HL-60 (cell line): ENCODE results near the gene TBC1D30.

Experiments
- DNase-seq, 2 experiments: peaks; one replicate each; pipeline ENCODE4 v3.0.0-alpha.2; 2010 to 2020; ENCODE audit warnings: low read depth in 1 of 2, low spot score in 1 of 2
- H3K27ac ChIP-seq: fragments of 250-450 bp; sonication (Bioruptor Pico); replicated peaks from 2 replicates; pipeline ENCODE4 v1.5.1; 2020; ENCODE audit warnings: mild to moderate bottlenecking, moderate library complexity
- H3K27me3 ChIP-seq: fragments of 250-450 bp; sonication (Bioruptor Pico); 2 replicates; pipeline ENCODE4 v1.5.1; 2021; ENCODE audit warnings: mild to moderate bottlenecking, moderate library complexity; ENCODE audit not compliant: insufficient read depth, poor library complexity, severe bottlenecking
- H3K4me3 ChIP-seq: replicated peaks from 2 replicates; pipeline ENCODE4 v1.5.1; 2011; ENCODE audit warnings: mild to moderate bottlenecking, control low read depth, low read length; ENCODE audit not compliant: insufficient read depth
- GABPA ChIP-seq: IDR thresholded peaks from 2 replicates; pipeline ENCODE4 v1.6.1; 2012; ENCODE audit warnings: low read depth
- POLR2AphosphoS5 ChIP-seq: IDR thresholded peaks from 2 replicates; pipeline ENCODE4 v1.6.1; 2012; ENCODE audit warnings: low read depth
- SPI1 ChIP-seq: IDR thresholded peaks from 2 replicates; pipeline ENCODE4 v1.6.1; 2012; ENCODE audit warnings: low read depth, mild to moderate bottlenecking, borderline replicate concordance
- TF ChIP-seq, protein P1 (sequence below): IDR thresholded peaks from one replicate; pipeline ENCODE4 v1.5.1; 2011; ENCODE audit warnings: low read length, control low read depth, inconsistent platforms; ENCODE audit not compliant: insufficient read depth
- TF ChIP-seq, protein P2 (sequence below): IDR thresholded peaks from 2 replicates; pipeline ENCODE4 v1.6.1; 2012; ENCODE audit warnings: low read depth; ENCODE audit not compliant: insufficient replicate concordance

TBC1D30 gene

DNA sequence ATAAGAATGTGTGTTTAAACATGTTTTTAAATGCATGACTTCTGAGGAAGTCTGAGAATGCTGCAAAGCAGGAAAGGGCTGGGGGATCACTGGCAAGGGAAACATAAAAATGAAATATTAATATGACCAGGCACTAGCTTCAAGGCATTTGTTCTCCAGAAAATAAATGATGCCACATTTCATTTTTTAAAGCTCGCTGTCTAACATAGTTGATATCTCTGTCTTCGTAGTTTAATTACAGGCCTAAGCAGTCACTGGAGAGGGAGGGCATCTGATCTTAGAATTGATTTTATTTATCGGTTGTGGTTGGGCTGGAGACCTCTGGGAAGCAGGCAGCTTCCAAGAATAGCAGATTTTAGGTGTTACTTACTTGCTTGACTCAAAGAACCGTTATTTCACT, 87.5 kb downstream of the TBC1D30 start:
- peaks cover 10% of the 10 kb centered on the region for H3K27me3 ChIP-seq
- no peak overlapping the region for H3K4me3 ChIP-seq
- DNase-seq = no peak
- no peak overlapping the region for H3K27ac ChIP-seq
- TF ChIP-seq SPI1 (no peak), GABPA (no peak)
- TF ChIP-seq, protein P1, sequence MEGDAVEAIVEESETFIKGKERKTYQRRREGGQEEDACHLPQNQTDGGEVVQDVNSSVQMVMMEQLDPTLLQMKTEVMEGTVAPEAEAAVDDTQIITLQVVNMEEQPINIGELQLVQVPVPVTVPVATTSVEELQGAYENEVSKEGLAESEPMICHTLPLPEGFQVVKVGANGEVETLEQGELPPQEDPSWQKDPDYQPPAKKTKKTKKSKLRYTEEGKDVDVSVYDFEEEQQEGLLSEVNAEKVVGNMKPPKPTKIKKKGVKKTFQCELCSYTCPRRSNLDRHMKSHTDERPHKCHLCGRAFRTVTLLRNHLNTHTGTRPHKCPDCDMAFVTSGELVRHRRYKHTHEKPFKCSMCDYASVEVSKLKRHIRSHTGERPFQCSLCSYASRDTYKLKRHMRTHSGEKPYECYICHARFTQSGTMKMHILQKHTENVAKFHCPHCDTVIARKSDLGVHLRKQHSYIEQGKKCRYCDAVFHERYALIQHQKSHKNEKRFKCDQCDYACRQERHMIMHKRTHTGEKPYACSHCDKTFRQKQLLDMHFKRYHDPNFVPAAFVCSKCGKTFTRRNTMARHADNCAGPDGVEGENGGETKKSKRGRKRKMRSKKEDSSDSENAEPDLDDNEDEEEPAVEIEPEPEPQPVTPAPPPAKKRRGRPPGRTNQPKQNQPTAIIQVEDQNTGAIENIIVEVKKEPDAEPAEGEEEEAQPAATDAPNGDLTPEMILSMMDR = no peak

DNA sequence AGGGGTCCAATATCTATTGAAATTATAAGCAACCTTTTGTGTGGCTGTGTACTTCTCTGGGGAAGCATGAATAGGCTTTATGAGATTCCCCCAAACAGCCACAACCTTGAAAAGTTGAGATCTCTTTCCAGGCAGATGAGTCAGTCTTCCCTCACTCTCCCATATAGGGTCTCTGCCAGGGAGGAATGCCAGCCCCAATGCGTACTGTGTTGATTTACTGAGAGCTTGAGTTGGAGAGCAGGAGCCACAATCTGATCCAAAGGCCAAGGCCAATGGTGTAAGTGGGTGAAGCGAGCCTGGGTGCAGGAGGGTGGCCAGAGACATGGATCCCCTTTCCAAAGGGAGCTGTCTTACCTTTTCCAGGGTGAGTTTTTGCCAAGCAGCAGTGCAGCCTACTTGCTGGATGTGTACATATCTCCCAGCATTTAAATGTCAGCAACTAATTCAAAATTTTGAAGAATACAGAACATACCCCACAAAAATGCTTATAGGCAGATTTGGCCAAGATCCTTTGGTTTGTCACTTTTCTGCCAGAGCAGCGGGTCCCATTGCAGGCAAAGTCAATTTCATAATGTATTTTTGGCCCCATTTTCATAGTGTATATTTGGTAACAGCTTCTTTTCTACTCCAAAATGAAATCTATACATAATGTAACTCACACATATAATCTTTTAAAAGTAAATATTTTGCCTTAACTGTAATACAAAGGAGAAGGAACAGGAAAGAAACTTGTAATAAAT, 88.2 kb downstream of the TBC1D30 start:
- TF ChIP-seq GABPA (no peak), SPI1 (no peak), POLR2AphosphoS5 (no peak)
- TF ChIP-seq, protein P1 = no peak
- TF ChIP-seq, protein P2, sequence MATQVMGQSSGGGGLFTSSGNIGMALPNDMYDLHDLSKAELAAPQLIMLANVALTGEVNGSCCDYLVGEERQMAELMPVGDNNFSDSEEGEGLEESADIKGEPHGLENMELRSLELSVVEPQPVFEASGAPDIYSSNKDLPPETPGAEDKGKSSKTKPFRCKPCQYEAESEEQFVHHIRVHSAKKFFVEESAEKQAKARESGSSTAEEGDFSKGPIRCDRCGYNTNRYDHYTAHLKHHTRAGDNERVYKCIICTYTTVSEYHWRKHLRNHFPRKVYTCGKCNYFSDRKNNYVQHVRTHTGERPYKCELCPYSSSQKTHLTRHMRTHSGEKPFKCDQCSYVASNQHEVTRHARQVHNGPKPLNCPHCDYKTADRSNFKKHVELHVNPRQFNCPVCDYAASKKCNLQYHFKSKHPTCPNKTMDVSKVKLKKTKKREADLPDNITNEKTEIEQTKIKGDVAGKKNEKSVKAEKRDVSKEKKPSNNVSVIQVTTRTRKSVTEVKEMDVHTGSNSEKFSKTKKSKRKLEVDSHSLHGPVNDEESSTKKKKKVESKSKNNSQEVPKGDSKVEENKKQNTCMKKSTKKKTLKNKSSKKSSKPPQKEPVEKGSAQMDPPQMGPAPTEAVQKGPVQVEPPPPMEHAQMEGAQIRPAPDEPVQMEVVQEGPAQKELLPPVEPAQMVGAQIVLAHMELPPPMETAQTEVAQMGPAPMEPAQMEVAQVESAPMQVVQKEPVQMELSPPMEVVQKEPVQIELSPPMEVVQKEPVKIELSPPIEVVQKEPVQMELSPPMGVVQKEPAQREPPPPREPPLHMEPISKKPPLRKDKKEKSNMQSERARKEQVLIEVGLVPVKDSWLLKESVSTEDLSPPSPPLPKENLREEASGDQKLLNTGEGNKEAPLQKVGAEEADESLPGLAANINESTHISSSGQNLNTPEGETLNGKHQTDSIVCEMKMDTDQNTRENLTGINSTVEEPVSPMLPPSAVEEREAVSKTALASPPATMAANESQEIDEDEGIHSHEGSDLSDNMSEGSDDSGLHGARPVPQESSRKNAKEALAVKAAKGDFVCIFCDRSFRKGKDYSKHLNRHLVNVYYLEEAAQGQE = no peak
- Histone ChIP-seq H3K4me3 (no peak overlapping the region), H3K27ac (no peak overlapping the region), H3K27me3 (peaks cover 9% of the 10 kb centered on the region)
- DNase-seq = no peak

DNA sequence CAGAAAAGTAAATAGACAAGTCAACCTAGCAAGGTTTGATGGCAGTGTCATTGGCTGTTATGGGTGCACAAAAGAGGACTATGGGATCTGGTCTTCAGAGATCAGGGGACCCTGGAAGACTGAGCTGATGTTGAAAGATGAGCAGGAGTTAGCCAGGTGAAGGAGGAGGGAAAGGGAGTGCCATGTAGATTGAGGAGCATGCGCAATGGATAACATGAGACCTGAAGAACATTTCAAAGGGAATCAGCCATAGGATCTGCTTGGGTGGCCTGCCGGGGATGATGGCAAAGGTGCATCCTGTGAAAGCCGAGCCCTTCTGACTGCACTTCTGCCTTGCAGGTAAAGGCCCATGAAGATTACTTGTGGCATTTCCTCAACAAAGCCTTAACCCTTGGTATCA, 90.8 kb downstream of the TBC1D30 start:
- TF ChIP-seq, protein P2 = no peak
- TF ChIP-seq SPI1 (no peak), GABPA (no peak), POLR2AphosphoS5 (no peak)
- TF ChIP-seq, protein P1 = no peak
- peaks cover 6% of the 10 kb centered on the region for H3K27me3 ChIP-seq
- H3K27ac ChIP-seq = no peak overlapping the region
- DNase-seq = no peak
- no peak overlapping the region for H3K4me3 ChIP-seq
